ENCODE data around the gene TJP1. TPM values are rescaled to one million over a fixed set of nuclear protein-coding genes. Genes with fewer than 3 reads are reported as not detected.

Gene TJP1
- total RNA-seq, 1 donor from 2014 or later = 91.7 TPM

GRCh38 chr15:29859293-29859692 lies 37.0 kb upstream of the TJP1 start:
- Mint-ChIP-seq H3K27ac (ENCODE audit: unreplicated experiment) (no peak overlapping the region), H3K36me3 (ENCODE audit: low read depth) (no peaks in the 10 kb centered on the region), H3K4me1 (ENCODE audit: low read depth) (peaks cover 15% of the 10 kb centered on the region), H3K27me3 (ENCODE audit: low read depth) (no peaks in the 10 kb centered on the region), H3K4me3 (ENCODE audit: unreplicated experiment) (no peak overlapping the region), H3K9me3 (ENCODE audit: low read depth) (no peaks in the 10 kb centered on the region)
- no peak for DNase-seq (ENCODE audit: low spot score)
- TF ChIP-seq, protein P1, sequence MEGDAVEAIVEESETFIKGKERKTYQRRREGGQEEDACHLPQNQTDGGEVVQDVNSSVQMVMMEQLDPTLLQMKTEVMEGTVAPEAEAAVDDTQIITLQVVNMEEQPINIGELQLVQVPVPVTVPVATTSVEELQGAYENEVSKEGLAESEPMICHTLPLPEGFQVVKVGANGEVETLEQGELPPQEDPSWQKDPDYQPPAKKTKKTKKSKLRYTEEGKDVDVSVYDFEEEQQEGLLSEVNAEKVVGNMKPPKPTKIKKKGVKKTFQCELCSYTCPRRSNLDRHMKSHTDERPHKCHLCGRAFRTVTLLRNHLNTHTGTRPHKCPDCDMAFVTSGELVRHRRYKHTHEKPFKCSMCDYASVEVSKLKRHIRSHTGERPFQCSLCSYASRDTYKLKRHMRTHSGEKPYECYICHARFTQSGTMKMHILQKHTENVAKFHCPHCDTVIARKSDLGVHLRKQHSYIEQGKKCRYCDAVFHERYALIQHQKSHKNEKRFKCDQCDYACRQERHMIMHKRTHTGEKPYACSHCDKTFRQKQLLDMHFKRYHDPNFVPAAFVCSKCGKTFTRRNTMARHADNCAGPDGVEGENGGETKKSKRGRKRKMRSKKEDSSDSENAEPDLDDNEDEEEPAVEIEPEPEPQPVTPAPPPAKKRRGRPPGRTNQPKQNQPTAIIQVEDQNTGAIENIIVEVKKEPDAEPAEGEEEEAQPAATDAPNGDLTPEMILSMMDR (IDR thresholded peaks at IDR 0.05) = no peak

DNA sequence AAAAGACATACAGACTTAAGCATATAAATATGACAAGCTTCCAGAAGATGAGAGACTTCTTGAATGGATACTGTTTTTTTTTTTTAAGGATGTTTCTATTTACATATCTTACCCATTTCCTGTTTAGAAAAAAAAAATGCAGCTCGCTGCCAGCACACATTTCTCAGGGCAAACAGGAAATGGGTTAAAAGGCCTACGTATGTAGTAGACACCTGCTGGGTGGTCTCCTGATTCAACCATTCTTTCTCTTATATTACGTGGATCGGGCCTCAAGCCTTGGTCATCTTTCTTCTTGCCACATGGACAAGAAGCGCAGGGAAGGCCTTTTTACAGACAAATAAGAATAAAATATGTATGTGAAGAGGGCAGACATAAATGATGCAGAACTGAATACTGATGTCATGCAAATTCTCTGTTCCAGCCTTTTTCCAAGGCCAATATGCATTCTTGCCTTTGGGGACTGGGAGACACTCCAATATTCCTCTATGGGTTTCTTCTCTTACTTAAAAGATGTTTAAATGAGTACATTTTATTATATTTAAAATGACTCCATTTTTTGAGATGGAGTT lies 35.0 kb upstream of the TJP1 start:
- H3K27me3 Mint-ChIP-seq (ENCODE audit: low read depth) = no peaks in the 10 kb centered on the region
- no peak overlapping the region for H3K4me3 Mint-ChIP-seq (ENCODE audit: unreplicated experiment)
- no peaks in the 10 kb centered on the region for H3K9me3 Mint-ChIP-seq (ENCODE audit: low read depth)
- H3K36me3 Mint-ChIP-seq (ENCODE audit: low read depth) = no peaks in the 10 kb centered on the region
- H3K4me1 Mint-ChIP-seq (ENCODE audit: low read depth) = peaks cover 17% of the 10 kb centered on the region
- DNase-seq (ENCODE audit: low spot score) = no peak
- TF ChIP-seq, protein P1 (IDR thresholded peaks at IDR 0.05) = no peak
- H3K27ac Mint-ChIP-seq (ENCODE audit: unreplicated experiment) = no peak overlapping the region

- Mint-ChIP-seq H3K4me1 (ENCODE audit: low read depth) (peaks cover 9% of the 10 kb centered on the region), H3K9me3 (ENCODE audit: low read depth) (no peaks in the 10 kb centered on the region), H3K36me3 (ENCODE audit: low read depth) (no peaks in the 10 kb centered on the region), H3K27ac (ENCODE audit: unreplicated experiment) (no peak overlapping the region), H3K27me3 (ENCODE audit: low read depth) (no peaks in the 10 kb centered on the region), H3K4me3 (ENCODE audit: unreplicated experiment) (no peak overlapping the region)
- no peak for DNase-seq (ENCODE audit: low spot score)
- TF ChIP-seq, protein P1 (IDR thresholded peaks at IDR 0.05) = no peak
These were observed 32.1 kb upstream of the TJP1 start for GRCh38 chr15:29854413-29854812.

- no peak for DNase-seq (ENCODE audit: low spot score)
- TF ChIP-seq, protein P1 (IDR thresholded peaks at IDR 0.05) = no peak
- Mint-ChIP-seq H3K27ac (ENCODE audit: unreplicated experiment) (no peak overlapping the region), H3K4me3 (ENCODE audit: unreplicated experiment) (no peak overlapping the region), H3K27me3 (ENCODE audit: low read depth) (no peaks in the 10 kb centered on the region), H3K36me3 (ENCODE audit: low read depth) (no peaks in the 10 kb centered on the region), H3K9me3 (ENCODE audit: low read depth) (no peaks in the 10 kb centered on the region), H3K4me1 (ENCODE audit: low read depth) (peaks cover 9% of the 10 kb centered on the region)
These were observed 31.1 kb upstream of the TJP1 start for GRCh38 chr15:29853211-29853987.

- H3K4me3 Mint-ChIP-seq (ENCODE audit: unreplicated experiment) = no peak overlapping the region
- peaks cover 3% of the 10 kb centered on the region for H3K36me3 Mint-ChIP-seq (ENCODE audit: low read depth)
- H3K9me3 Mint-ChIP-seq (ENCODE audit: low read depth) = peaks cover 8% of the 10 kb centered on the region
- H3K27ac Mint-ChIP-seq (ENCODE audit: unreplicated experiment) = no peak overlapping the region
- peaks cover 9% of the 10 kb centered on the region for H3K4me1 Mint-ChIP-seq (ENCODE audit: low read depth)
- no peak for DNase-seq (ENCODE audit: low spot score)
- TF ChIP-seq, protein P1 (IDR thresholded peaks at IDR 0.05) = no peak
- H3K27me3 Mint-ChIP-seq (ENCODE audit: low read depth) = no peaks in the 10 kb centered on the region
These were observed 29.9 kb upstream of the TJP1 start for GRCh38 chr15:29852201-29852600.
